ENCODE results near the gene SH3PXD2A. TPM values are rescaled to one million over a fixed set of nuclear protein-coding genes. Genes with fewer than 3 reads are reported as not detected.

SH3PXD2A gene
- total and polyA plus RNA-seq, 10 of the 15 experiments (the other 5 are each of a cell fraction or from before 2014, with no cell fraction given), result 0.63 to 14.0 (median 4.4) TPM

DNA sequence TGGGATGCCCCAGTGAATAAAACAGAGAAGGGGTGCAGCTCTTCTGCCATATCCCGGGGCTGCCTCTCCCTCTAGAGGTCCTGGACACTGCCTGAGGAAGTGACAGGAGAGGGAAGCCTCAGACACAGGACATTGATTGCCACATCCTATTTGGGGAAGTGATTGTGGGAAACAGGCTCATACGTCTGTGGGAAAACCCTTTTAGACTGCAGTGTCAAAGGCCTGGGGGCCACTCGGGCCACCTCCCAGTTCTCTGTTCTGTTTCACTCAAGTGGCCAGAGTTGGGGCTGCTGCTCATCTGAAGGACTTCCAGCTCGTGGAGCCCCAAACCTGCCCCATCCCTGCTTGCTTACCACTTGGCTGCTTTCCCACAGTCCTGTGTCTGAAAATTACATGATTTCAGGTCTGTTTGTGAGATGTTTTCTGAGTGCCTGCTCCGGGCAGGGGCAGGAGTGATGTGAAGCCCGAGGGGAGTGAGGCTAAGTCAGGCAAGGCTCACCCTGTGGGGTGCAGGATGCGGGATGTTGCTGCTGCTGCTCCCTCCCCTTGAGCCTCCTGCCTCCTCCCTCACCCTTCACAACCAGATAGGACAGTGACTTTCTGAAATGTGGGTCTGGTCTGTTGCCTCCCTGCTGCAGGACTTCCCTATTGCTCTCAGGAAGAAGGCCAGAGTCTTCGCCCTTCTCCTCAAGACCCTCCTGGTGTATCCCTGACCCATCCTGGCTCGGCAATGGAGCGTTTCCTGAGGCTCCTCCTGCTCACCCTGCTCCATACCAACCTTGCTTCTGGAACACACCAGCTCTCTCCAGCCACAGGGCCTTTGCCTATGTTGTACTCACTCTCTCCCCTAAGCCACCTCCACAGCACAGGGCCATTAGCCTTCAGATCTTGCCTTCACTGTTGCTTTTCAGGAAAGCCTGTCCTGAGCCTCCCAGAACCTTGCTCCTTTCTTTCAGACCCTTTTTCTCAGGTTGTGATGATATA, 303.5 kb downstream of the SH3PXD2A start (continued):
- TF ChIP-seq ETV6 (conservative IDR thresholded peaks at IDR 0.05 in 1 of 2, IDR thresholded peaks at IDR 0.05 in 1 of 2; ENCODE audit: borderline replicate concordance in 1 of 2, low read depth in 1 of 2) (no peak), RELA (IDR thresholded peaks at IDR 0.05; ENCODE audit: borderline replicate concordance, partially characterized antibody) (no peak), IKZF1 (conservative IDR thresholded peaks at IDR 0.05) (peak; percentile 31)

DNA sequence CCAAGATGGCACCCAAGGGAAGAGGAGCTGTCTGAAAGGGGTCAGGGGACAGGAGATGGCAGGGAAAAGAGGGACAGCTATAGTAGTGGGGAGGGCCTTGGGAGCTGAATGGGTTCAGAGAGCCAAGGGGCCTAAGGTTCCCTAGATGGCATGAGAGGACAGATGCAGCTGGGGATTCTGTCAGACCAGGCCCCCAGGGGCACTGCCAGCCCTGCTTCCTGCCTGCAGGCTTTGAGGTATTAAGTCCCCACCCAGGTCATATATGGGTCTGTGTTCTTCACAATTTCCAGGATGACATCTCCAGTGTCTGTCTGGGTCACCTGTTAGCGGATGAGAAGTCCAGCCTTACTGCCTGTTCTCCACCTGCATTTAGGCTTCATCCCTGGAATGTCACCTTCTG, 305.1 kb downstream of the SH3PXD2A start:
- no peak for DNase-seq (ENCODE audit: low read depth, low spot score)
- Histone ChIP-seq H3K9ac (ENCODE audit: control insufficient read depth, insufficient read depth, low read length) (no peak overlapping the region), H3K9me3 (replicated peaks; ENCODE audit: control insufficient read depth, insufficient read depth, low read length) (no peaks in the 10 kb centered on the region), H3K27me3 (replicated peaks in 1 of 2; ENCODE audit: control insufficient read depth in 2 of 2, insufficient read depth in 2 of 2, low read length in 1 of 2) (peaks cover 0 to 7% of the 10 kb centered on the region in 2 experiments; a peak in 3 of 4 replicates), H3K4me3 (no peak overlapping the region), H3K36me3 (ENCODE audit: control insufficient read depth in 2 of 2, insufficient read depth in 2 of 2, low read length in 1 of 2) (no peaks in the 10 kb centered on the region), H3K4me2 (ENCODE audit: control insufficient read depth, insufficient read depth) (no peak overlapping the region), H3K79me2 (ENCODE audit: control insufficient read depth, insufficient read depth, low read length) (no peaks in the 10 kb centered on the region), H2AFZ (ENCODE audit: control insufficient read depth, low read depth, low read length) (no peak overlapping the region), H4K20me1 (ENCODE audit: control insufficient read depth, insufficient read depth) (no peaks in the 10 kb centered on the region), H3K27ac (ENCODE audit: control insufficient read depth, insufficient read depth) (no peak overlapping the region), H3K4me1 (ENCODE audit: control insufficient read depth, insufficient read depth, low read length) (peaks cover 6% of the 10 kb centered on the region)
- TF ChIP-seq, protein P1, sequence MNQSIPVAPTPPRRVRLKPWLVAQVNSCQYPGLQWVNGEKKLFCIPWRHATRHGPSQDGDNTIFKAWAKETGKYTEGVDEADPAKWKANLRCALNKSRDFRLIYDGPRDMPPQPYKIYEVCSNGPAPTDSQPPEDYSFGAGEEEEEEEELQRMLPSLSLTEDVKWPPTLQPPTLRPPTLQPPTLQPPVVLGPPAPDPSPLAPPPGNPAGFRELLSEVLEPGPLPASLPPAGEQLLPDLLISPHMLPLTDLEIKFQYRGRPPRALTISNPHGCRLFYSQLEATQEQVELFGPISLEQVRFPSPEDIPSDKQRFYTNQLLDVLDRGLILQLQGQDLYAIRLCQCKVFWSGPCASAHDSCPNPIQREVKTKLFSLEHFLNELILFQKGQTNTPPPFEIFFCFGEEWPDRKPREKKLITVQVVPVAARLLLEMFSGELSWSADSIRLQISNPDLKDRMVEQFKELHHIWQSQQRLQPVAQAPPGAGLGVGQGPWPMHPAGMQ (IDR thresholded peaks at IDR 0.05; ENCODE audit: borderline replicate concordance), result no peak
- TF ChIP-seq TCF7 (IDR thresholded peaks at IDR 0.05; ENCODE audit: borderline replicate concordance) (no peak), IKZF2 (IDR thresholded peaks at IDR 0.05) (no peak), RELA (IDR thresholded peaks at IDR 0.05; ENCODE audit: borderline replicate concordance, partially characterized antibody) (no peak), RB1 (IDR thresholded peaks at IDR 0.05; ENCODE audit: borderline replicate concordance) (no peak), RCOR1 (conservative IDR thresholded peaks at IDR 0.05; ENCODE audit: low read depth, low read length) (no peak), HCFC1 (IDR thresholded peaks at IDR 0.05; ENCODE audit: low read length) (no peak)
- TF ChIP-seq, protein P2, sequence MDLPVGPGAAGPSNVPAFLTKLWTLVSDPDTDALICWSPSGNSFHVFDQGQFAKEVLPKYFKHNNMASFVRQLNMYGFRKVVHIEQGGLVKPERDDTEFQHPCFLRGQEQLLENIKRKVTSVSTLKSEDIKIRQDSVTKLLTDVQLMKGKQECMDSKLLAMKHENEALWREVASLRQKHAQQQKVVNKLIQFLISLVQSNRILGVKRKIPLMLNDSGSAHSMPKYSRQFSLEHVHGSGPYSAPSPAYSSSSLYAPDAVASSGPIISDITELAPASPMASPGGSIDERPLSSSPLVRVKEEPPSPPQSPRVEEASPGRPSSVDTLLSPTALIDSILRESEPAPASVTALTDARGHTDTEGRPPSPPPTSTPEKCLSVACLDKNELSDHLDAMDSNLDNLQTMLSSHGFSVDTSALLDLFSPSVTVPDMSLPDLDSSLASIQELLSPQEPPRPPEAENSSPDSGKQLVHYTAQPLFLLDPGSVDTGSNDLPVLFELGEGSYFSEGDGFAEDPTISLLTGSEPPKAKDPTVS (IDR thresholded peaks at IDR 0.05; ENCODE audit: low read depth, low read length), result no peak
- TF ChIP-seq, protein P3, sequence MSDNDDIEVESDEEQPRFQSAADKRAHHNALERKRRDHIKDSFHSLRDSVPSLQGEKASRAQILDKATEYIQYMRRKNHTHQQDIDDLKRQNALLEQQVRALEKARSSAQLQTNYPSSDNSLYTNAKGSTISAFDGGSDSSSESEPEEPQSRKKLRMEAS (IDR thresholded peaks at IDR 0.05; ENCODE audit: low read depth, low read length), result no peak
- TF ChIP-seq, protein P4, sequence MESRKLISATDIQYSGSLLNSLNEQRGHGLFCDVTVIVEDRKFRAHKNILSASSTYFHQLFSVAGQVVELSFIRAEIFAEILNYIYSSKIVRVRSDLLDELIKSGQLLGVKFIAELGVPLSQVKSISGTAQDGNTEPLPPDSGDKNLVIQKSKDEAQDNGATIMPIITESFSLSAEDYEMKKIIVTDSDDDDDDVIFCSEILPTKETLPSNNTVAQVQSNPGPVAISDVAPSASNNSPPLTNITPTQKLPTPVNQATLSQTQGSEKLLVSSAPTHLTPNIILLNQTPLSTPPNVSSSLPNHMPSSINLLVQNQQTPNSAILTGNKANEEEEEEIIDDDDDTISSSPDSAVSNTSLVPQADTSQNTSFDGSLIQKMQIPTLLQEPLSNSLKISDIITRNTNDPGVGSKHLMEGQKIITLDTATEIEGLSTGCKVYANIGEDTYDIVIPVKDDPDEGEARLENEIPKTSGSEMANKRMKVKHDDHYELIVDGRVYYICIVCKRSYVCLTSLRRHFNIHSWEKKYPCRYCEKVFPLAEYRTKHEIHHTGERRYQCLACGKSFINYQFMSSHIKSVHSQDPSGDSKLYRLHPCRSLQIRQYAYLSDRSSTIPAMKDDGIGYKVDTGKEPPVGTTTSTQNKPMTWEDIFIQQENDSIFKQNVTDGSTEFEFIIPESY (IDR thresholded peaks at IDR 0.05), result no peak
- in situ Hi-C loops (cut with MboI), result no loop called here
- ATAC-seq, result no peak
- no TSS peak for BruUV-seq (replicated peaks)
- intact Hi-C loops (cut with micrococcal nuclease; ENCODE audit: unreplicated experiment), result no loop called here
- POLR2A ChIA-PET, result interaction anchor here (1.2 kb wide), 1 partner anchor 11 kb away, joined by 3 read pairs; no protein-coding TSS in a partner anchor
- WGBS (ENCODE audit: insufficient coverage, insufficient replicate concordance, low lambda C conversion rate, missing lambda C conversion rate), result 74% methylated on average over 1 of the region's 1 CpG
- CTCF ChIA-PET, result interaction anchor here (0.6 kb wide), 1 partner anchor 9 kb away, joined by 3 read pairs; no protein-coding TSS in a partner anchor
- SMC1A ChIA-PET (ENCODE audit: uncharacterized antibody, unreplicated experiment), result no interaction called here
- RAD21 ChIA-PET (ENCODE audit: unreplicated experiment), result no interaction called here
- no peak for FAIRE-seq

All from GM12878 (cell line).